HG03432 (cell line): ENCODE measurements around the gene VIPR2.

ENCODE experiments used
- ATAC-seq: cut with Tn5 transposase; IDR thresholded peaks from one replicate; pipeline ENCODE4 v1.9.1; 2021; ENCODE audit warnings: mild to moderate bottlenecking, moderate library complexity; ENCODE audit not compliant: unreplicated experiment

Gene VIPR2

GRCh38 chr7:159158125-159158887, 13.6 kb upstream of the VIPR2 start:
- no peak for ATAC-seq

- no peak for ATAC-seq
Measured at GRCh38 chr7:159157714-159158113, 13.0 kb upstream of the VIPR2 start.

GRCh38 chr7:159156436-159157245, 12.0 kb upstream of the VIPR2 start:
- ATAC-seq, result no peak

GRCh38 chr7:159155410-159155809, 10.7 kb upstream of the VIPR2 start:
- no peak for ATAC-seq

- no peak for ATAC-seq
Measured at GRCh38 chr7:159154243-159154642, 9.6 kb upstream of the VIPR2 start.

GRCh38 chr7:159153511-159153910, 8.8 kb upstream of the VIPR2 start:
- ATAC-seq, result no peak

- no peak for ATAC-seq
Measured at GRCh38 chr7:159152816-159153215, 8.1 kb upstream of the VIPR2 start.

- ATAC-seq, result no peak
Measured at GRCh38 chr7:159151231-159151630, 6.6 kb upstream of the VIPR2 start.

GRCh38 chr7:159149488-159149887, 4.8 kb upstream of the VIPR2 start:
- ATAC-seq, result no peak

- ATAC-seq, result no peak
Measured at GRCh38 chr7:159148430-159149395, 4.0 kb upstream of the VIPR2 start.

- no peak for ATAC-seq
Measured at GRCh38 chr7:159147687-159148086, 3.0 kb upstream of the VIPR2 start.

GRCh38 chr7:159147246-159147645, 2.6 kb upstream of the VIPR2 start:
- ATAC-seq, result no peak

- no peak for ATAC-seq
Measured at GRCh38 chr7:159146084-159146858, 1.6 kb upstream of the VIPR2 start.

- ATAC-seq, result no peak
Measured at GRCh38 chr7:159145490-159145855, 806 bp upstream of the VIPR2 start.

GRCh38 chr7:159143780-159144757, 598 bp downstream of the VIPR2 start:
- ATAC-seq, result no peak

- ATAC-seq, result no peak
Measured at GRCh38 chr7:159142730-159143129, 1.9 kb downstream of the VIPR2 start.

- ATAC-seq, result no peak
Measured at GRCh38 chr7:159142199-159142598, 2.5 kb downstream of the VIPR2 start.

- ATAC-seq, result no peak
Measured at GRCh38 chr7:159141660-159142059, 3.0 kb downstream of the VIPR2 start.

- no peak for ATAC-seq
Measured at GRCh38 chr7:159141167-159141566, 3.5 kb downstream of the VIPR2 start.
